ENCODE measurements around the gene TMEM245. TPM values are rescaled to one million over a fixed set of nuclear protein-coding genes. Genes with fewer than 3 reads are reported as not detected.

TMEM245 gene
- total and polyA plus RNA-seq, 2 donors (not counting 3 experiments of a cell fraction or from before 2014, with no cell fraction given): 44.2 to 48.0 TPM

GRCh38 chr9:109158651-109159050 is 38.9 kb upstream of the TMEM245 start:
- H3K4me2 ChIP-seq (ENCODE audit: insufficient read depth, low read length): no peak overlapping the region
- TF ChIP-seq MYC (IDR thresholded peaks at IDR 0.05; ENCODE audit: low read depth, low read length) (no peak), FOS (IDR thresholded peaks at IDR 0.05; ENCODE audit: borderline replicate concordance, insufficient read depth, low read length) (no peak), POLR2A (IDR thresholded peaks at IDR 0.05; ENCODE audit: low read depth, low read length) (no peak), POLR2AphosphoS5 (IDR thresholded peaks at IDR 0.05; ENCODE audit: insufficient read depth, low read depth, low read length) (no peak), GATA2 (IDR thresholded peaks at IDR 0.05; ENCODE audit: insufficient read depth, insufficient read length, low read depth, low read length) (no peak), MAX (IDR thresholded peaks at IDR 0.05; ENCODE audit: insufficient read depth, insufficient read length) (no peak), JUN (IDR thresholded peaks at IDR 0.05; ENCODE audit: borderline replicate concordance, insufficient read depth, insufficient read length, low read depth) (no peak), EZH2 (IDR thresholded peaks at IDR 0.05; ENCODE audit: borderline replicate concordance, low read depth, low read length, severe bottlenecking) (no peak)
- TF ChIP-seq, protein P1, sequence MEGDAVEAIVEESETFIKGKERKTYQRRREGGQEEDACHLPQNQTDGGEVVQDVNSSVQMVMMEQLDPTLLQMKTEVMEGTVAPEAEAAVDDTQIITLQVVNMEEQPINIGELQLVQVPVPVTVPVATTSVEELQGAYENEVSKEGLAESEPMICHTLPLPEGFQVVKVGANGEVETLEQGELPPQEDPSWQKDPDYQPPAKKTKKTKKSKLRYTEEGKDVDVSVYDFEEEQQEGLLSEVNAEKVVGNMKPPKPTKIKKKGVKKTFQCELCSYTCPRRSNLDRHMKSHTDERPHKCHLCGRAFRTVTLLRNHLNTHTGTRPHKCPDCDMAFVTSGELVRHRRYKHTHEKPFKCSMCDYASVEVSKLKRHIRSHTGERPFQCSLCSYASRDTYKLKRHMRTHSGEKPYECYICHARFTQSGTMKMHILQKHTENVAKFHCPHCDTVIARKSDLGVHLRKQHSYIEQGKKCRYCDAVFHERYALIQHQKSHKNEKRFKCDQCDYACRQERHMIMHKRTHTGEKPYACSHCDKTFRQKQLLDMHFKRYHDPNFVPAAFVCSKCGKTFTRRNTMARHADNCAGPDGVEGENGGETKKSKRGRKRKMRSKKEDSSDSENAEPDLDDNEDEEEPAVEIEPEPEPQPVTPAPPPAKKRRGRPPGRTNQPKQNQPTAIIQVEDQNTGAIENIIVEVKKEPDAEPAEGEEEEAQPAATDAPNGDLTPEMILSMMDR (IDR thresholded peaks at IDR 0.05; ENCODE audit: extremely low read depth in 1 of 2, insufficient read depth in 1 of 2, low read depth in 1 of 2, low read length in 2 of 2): no peak
- H3K9ac ChIP-seq (replicated peaks; ENCODE audit: extremely low read depth, insufficient read depth, low read length): no peak overlapping the region
- DNase-seq (ENCODE audit: low read depth, low spot score) (no peak), FAIRE-seq (no peak)
- H2AFZ ChIP-seq (ENCODE audit: low read depth, low read length): no peak overlapping the region
- no peaks in the 10 kb centered on the region for H3K79me2 ChIP-seq (ENCODE audit: control insufficient read depth, insufficient read depth, low read length)
- BruUV-seq (replicated peaks): no TSS peak
- peaks cover 3% of the 10 kb centered on the region in 2 experiments for H3K27me3 ChIP-seq (ENCODE audit: control insufficient read depth in 2 of 2, insufficient read depth in 2 of 2, low read length in 2 of 2)
- dilution Hi-C loops (cut with MboI; ENCODE audit: extremely low pct_ligation_motif_present, low sequenced_read_pairs) (no loop called here), intact Hi-C loops (cut with micrococcal nuclease) (no loop called here)
- H3K9me3 ChIP-seq (replicated peaks; ENCODE audit: control insufficient read depth, insufficient read depth, low read length): no peaks in the 10 kb centered on the region
- no peaks in the 10 kb centered on the region for H3K9me1 ChIP-seq (replicated peaks; ENCODE audit: control insufficient read depth, extremely low read depth, insufficient read depth, low read length)
- no peak overlapping the region for H3K27ac ChIP-seq (ENCODE audit: insufficient read depth, low read depth, low read length)
- POLR2A ChIA-PET: no interaction called here
- no peaks in the 10 kb centered on the region for H4K20me1 ChIP-seq (replicated peaks; ENCODE audit: control insufficient read depth, extremely low read depth, insufficient read depth, low read length)
- CTCF ChIA-PET: no interaction called here
- no peak overlapping the region for H3K4me3 ChIP-seq (replicated peaks in 1 of 3; ENCODE audit: insufficient read depth in 1 of 3, low read depth in 1 of 3, low read length in 3 of 3)
- H3K4me1 ChIP-seq (ENCODE audit: control insufficient read depth, extremely low read depth, insufficient read depth, low read length): no peaks in the 10 kb centered on the region
- H3K36me3 ChIP-seq (ENCODE audit: control insufficient read depth in 2 of 2, extremely low read depth in 1 of 2, insufficient read depth in 2 of 2, low read length in 2 of 2): no peaks in the 10 kb centered on the region
